ENCODE data around the gene ZDHHC14.

ZDHHC14 gene

GRCh38 chr6:157436944-157437336, 56.0 kb downstream of the ZDHHC14 start:
- DNase-seq (ENCODE audit: insufficient read length, low spot score), result no peak
- FAIRE-seq, result no peak

DNA sequence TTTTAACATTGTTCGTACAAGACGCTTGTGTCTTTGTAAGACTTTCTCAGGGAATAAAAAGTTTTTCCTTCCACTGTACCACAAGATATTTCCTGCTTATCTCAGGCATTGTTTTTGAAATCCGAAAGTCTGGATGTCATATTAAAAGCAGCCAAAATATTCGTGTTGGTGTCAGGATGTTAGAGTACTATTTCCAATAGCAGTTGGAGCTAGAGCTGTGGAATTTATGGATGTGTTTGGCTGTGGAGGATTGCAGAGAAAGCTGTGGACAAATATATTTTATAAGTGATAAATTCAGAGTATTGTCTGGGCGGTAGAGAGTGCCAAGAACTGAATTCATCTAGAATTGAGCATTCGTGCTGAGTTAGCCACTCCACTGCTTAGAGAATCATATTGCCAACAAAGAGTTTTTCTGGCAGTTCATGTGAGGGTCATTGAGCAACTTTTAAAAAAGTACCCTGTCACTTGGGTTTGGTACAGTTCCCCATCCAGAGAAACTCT, 57.7 kb downstream of the ZDHHC14 start:
- DNase-seq (ENCODE audit: insufficient read length, low spot score), result no peak
- FAIRE-seq, result no peak

DNA sequence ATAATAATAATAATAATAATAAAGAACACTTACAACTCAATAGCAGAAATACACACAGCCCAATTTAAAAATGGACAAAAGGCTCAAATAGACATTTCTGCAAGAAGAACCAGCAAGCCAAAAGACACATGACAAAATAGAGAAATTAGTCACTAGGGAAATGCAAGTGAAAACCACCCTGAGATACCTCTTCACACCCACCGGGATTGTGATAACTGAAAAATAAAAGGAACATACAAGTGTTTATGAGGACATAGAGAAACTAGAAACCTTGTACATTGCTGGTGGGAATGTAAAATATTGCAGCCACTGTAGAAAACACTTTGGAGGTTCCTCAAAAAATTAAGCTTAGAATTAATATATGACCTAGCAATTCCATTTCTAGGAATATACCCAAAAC, 59.2 kb downstream of the ZDHHC14 start:
- FAIRE-seq, result no peak
- DNase-seq (ENCODE audit: insufficient read length, low spot score), result no peak

DNA sequence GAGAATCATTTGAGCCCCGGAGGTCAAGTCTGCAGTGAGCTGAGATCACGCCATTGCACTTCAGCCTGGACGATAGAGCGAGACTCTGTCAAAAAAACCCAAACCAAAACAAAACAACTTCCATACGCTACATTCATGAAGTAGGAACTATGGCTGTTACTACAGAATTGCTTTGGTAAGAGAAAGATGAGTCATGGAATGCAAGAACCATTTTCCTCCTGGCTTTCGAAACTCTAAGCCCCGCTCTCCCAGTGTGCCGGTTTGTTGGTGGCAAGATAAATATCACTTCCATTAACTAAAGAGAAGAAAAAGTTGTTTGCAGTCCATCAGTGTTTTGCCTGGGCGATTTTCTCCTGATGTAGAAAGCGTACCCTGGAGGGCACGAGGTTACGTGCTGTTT, 61.3 kb downstream of the ZDHHC14 start:
- DNase-seq (ENCODE audit: insufficient read length, low spot score) (no peak), FAIRE-seq (no peak)

GRCh38 chr6:157443066-157443800, 62.2 kb downstream of the ZDHHC14 start:
- FAIRE-seq (peak; percentile 87), DNase-seq (ENCODE audit: insufficient read length, low spot score) (no peak)

- FAIRE-seq, result no peak
- DNase-seq (ENCODE audit: insufficient read length, low spot score), result no peak
Observed at GRCh38 chr6:157445277-157446009, 64.5 kb downstream of the ZDHHC14 start.

DNA sequence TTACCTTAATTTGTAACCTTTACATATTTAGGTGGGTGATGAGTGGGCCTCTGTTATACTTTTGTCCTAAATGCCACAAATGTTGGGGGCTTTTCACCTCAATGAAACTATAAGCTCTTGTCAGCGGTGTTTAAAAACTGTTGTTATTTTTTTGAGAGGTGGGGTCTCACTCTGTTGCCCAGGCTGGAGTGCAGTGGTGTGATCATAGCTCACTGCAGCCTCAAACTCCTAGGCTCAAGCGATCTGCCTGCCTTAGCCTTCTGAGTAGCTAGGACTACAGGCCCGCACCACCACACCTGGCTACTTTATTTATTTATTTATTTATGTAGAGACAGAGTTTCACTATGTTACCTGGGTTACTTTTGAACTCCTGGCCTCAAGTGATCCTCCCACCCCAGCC, 66.7 kb downstream of the ZDHHC14 start:
- DNase-seq (ENCODE audit: insufficient read length, low spot score), result no peak
- no peak for FAIRE-seq

DNA sequence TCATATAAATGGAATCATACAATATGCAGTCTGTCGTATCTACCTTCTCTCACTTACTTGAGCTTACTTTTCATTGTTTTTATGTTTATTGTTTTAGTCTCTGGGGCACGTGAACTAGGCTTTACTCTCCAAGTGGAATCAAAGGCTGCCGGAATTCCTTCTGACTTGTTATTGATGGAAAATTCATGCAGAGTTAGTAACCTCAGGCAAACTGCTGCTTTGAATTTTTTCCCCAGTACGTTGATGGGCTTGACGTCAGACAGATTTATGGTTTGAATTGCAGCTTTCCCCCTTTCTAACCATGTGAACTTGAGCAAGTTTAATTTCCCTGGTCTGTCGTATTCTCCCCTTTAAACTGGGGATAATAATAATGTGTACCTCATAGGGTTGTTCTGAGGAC, 68.6 kb downstream of the ZDHHC14 start:
- no peak for FAIRE-seq
- DNase-seq (ENCODE audit: insufficient read length, low spot score), result no peak

- no peak for FAIRE-seq
- no peak for DNase-seq (ENCODE audit: insufficient read length, low spot score)
Observed at GRCh38 chr6:157450931-157451742, 70.1 kb downstream of the ZDHHC14 start.

DNA sequence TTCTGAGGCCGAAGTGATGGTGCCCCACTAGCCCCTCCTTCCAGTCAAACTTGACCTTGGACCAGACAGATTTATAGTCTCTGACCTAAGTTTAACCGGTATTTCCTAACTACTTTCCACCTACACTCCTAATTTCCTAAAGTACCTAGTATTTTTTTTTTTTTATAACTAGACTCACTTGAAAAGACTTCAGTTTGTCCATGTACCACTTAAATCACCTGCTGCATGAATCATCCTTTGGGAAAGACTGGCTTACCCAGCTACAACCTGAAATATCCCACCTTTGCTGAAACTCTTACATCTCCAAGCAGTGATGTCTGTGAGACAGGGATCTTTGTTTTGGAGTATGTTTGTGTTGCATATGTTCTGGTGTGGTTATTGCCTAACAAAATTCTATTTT, 71.1 kb downstream of the ZDHHC14 start:
- no peak for DNase-seq (ENCODE audit: insufficient read length, low spot score)
- no peak for FAIRE-seq

GRCh38 chr6:157453131-157453530, 72.1 kb downstream of the ZDHHC14 start:
- DNase-seq (ENCODE audit: insufficient read length, low spot score) (no peak), FAIRE-seq (no peak)

GRCh38 chr6:157453978-157454377, 73.0 kb downstream of the ZDHHC14 start:
- FAIRE-seq (no peak), DNase-seq (ENCODE audit: insufficient read length, low spot score) (no peak)

- DNase-seq (ENCODE audit: insufficient read length, low spot score), result no peak
- FAIRE-seq, result no peak
Observed at GRCh38 chr6:157454762-157455714, 74.0 kb downstream of the ZDHHC14 start.

- no peak for DNase-seq (ENCODE audit: insufficient read length, low spot score)
- no peak for FAIRE-seq
Observed at GRCh38 chr6:157455731-157456523, 74.9 kb downstream of the ZDHHC14 start.

DNA sequence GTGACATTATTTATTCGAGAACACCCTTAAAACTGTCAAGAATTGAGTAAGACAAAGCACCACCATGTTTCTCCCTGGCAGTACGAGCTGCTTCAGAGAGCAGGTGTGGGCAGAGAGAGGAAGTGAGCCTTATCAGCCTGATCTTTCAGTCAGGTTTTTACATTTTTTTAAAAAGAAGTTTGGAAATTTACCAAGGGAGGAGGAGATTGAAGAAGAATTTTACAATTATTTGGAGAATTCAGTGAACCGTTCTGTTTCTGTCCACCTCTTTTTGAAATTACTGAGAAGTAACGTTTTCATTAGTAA, 75.5 kb downstream of the ZDHHC14 start:
- FAIRE-seq (peak; percentile 74), DNase-seq (ENCODE audit: insufficient read length, low spot score) (peak; percentile 21)

DNA sequence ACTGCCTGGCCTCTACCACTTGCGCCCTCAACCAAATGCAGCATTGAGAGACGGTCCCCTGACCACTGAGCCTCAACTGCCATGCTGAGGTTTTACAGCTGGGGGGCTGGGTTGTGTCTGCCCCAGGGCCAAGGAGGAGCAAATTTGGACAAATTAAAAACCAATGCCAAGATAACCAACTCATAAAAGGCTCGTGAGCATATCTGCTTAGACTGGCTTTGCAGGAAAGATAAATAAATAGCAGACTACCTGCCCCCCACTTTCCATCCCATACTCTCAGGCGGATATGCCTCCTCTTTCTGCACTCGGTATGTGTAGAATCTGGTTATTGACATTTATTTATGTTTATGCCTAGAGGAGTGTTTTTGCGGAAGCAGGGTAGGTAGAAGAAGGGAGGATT, 76.8 kb downstream of the ZDHHC14 start:
- DNase-seq (ENCODE audit: insufficient read length, low spot score) (no peak), FAIRE-seq (no peak)

- FAIRE-seq (peak; percentile 65), DNase-seq (ENCODE audit: insufficient read length, low spot score) (no peak)
Observed at GRCh38 chr6:157459327-157459726, 78.3 kb downstream of the ZDHHC14 start.

DNA sequence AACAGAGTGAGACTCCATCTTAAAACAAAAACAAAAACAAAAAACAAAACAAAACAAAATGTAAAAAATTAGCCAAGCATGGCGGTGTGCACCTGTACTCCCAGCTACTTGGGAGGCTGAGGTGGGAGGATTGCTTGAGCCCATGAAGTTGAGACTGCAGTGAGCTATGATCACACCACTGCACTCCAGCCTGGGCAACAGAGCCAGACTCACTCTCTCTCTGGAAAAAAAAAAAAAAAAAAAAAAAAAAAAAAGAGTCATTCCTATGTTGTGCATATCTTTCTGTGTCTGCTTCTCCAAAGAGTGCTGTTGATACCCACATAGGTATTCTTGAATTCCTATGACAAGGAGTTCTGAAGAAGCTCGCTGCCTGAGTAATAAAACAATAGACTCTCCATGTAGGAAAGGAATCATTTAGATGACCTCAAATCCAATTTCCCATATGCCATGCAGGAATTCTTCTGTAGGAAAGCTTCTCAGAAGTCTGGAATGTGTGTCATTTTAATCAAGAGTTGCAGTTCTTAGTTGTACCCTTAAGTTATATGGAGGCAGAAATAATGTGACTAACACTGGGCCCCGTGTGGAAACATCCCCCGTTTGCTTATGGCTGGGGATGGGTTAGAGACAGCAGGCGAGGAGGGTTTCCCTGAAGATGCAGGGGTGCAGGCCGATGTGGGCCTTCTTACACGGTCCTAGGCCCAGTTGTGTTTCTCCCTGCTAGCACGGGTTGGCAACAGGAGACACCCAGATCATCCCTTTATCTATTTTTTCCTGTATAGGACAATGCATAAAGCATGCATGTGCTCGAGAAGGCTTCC, 79.4 kb downstream of the ZDHHC14 start:
- no peak for FAIRE-seq
- DNase-seq (ENCODE audit: insufficient read length, low spot score), result no peak
